Mesodermal cell (in vitro differentiated cells): ENCODE data around the gene ARHGEF1.
"Not testable (repeated sequence)": the region's sequence is repeated elsewhere in the genome, so short reads cannot be mapped to it uniquely, and the experiment has no call there.

ENCODE experiments used
- H3K27ac ChIP-seq: 2 replicates; pipeline ENCODE4 v1.7.0; 2013; ENCODE audit warnings: mild to moderate bottlenecking, low read depth, low read length, moderate library complexity; ENCODE audit not compliant: severe bottlenecking
- H3K36me3 ChIP-seq: 2 replicates; pipeline ENCODE4 v1.7.1; 2013; ENCODE audit warnings: mild to moderate bottlenecking, low read length, moderate library complexity; ENCODE audit not compliant: control insufficient read depth, insufficient read depth
- H3K4me1 ChIP-seq: one replicate; pipeline ENCODE4 v1.7.1; 2013; ENCODE audit warnings: mild to moderate bottlenecking, low read length; ENCODE audit not compliant: insufficient read depth, control insufficient read depth, poor library complexity, severe bottlenecking
- H3K4me3 ChIP-seq: 2 replicates; pipeline ENCODE4 v1.7.0; 2013; ENCODE audit warnings: low read length, control low read depth, mild to moderate bottlenecking; ENCODE audit not compliant: insufficient read depth, poor library complexity, severe bottlenecking; ENCODE audit errors: extremely low read depth
- H3K9me3 ChIP-seq: 2 replicates; pipeline ENCODE4 v1.7.1; 2013; ENCODE audit warnings: mild to moderate bottlenecking, low read length, moderate library complexity; ENCODE audit not compliant: control insufficient read depth
- WGBS, 2 experiments: methylation state at CpG; one replicate each; pipeline ENCODE4 v1.1.5; 2013; ENCODE audit warnings: missing lambda C conversion rate in 2 of 2; ENCODE audit not compliant: insufficient coverage in 2 of 2; 5-methylcytosine and 5-hydroxymethylcytosine counted together

ARHGEF1 gene

GRCh38 chr19:41937525-41938468 lies 54.8 kb downstream of the ARHGEF1 start:
- 47 to 51% methylated on average over 10 to 14 of the region's 22 CpGs for WGBS, 2 experiments
- Histone ChIP-seq H3K9me3 (no peaks in the 10 kb centered on the region), H3K36me3 (no peaks in the 10 kb centered on the region), H3K4me1 (peaks cover 3% of the 10 kb centered on the region), H3K4me3 (no peak overlapping the region), H3K27ac (no peak overlapping the region)

DNA sequence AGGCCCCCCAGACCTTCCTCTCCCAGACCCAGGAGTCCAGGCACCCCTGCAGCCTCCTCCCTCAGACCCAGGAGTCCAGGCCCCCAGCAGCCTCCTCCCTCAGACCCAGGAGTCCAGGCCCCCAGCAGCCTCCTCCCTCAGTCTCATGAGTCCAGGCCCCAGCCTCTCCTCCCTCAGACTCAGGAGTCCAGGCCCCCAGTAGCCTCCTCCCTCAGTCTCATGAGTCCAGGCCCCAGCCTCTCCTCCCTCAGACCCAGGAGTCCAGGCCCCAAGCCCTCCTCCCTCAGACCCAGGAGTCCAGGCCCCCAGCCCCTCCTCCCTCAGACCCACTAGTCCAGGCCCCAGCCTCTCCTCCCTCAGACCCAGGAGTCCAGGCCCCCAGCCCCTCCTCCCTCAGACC lies 56.2 kb downstream of the ARHGEF1 start:
- H3K27ac ChIP-seq, H3K4me1 ChIP-seq, H3K9me3 ChIP-seq, H3K4me3 ChIP-seq, H3K36me3 ChIP-seq: not testable (repeated sequence)

GRCh38 chr19:41939861-41940730 lies 57.1 kb downstream of the ARHGEF1 start:
- no peak overlapping the region for H3K27ac ChIP-seq
- H3K9me3 ChIP-seq = no peaks in the 10 kb centered on the region
- no peaks in the 10 kb centered on the region for H3K36me3 ChIP-seq
- 3% methylated on average over 36 to 42 of the region's 83 CpGs for WGBS, 2 experiments
- H3K4me3 ChIP-seq = peak overlapping the region; percentile 39
- peaks cover 3% of the 10 kb centered on the region for H3K4me1 ChIP-seq

DNA sequence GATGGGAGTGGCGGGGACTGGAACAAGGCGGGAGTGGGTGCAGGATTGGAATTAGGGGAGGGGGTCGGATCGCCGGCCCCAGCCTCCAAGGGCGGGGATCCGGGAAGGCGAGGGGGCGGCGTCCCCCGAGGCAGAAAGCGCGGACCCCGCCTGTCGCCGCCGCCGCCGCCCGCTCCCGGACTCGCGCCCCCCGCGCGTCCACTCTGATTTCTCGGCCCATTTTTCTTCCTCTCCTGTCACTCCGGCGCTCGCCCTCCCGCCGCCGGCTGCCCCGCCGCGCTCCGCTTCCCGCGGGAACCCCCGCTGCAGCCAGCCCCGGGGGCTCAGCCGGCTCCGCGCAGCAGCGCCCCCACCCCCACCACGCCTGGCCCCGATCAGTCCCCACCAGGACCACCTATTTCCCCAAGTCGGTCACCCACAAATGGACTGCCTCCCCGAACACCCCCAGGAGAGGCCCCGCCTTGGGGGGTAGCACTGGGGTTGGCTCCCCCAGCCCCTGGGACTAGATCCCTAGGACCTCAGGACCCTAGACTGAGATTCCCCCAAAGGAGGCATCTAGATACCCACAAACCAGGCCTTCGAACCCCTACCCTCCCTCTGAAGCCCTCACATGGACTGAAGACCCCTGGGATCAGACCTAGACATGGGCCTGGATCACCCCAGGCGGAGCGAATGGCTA lies 57.9 kb downstream of the ARHGEF1 start:
- no peaks in the 10 kb centered on the region for H3K36me3 ChIP-seq
- no peak overlapping the region for H3K27ac ChIP-seq
- no peaks in the 10 kb centered on the region for H3K9me3 ChIP-seq
- H3K4me3 ChIP-seq = peak overlapping the region; percentile 39
- H3K4me1 ChIP-seq = peaks cover 3% of the 10 kb centered on the region
- 12 to 15% methylated on average over 22 to 30 of the region's 53 CpGs for WGBS, 2 experiments

GRCh38 chr19:41941410-41942202 lies 58.6 kb downstream of the ARHGEF1 start:
- Histone ChIP-seq H3K9me3 (no peaks in the 10 kb centered on the region), H3K4me1 (peaks cover 3% of the 10 kb centered on the region), H3K36me3 (no peaks in the 10 kb centered on the region), H3K27ac (no peak overlapping the region), H3K4me3 (no peak overlapping the region)
- WGBS, 2 experiments = 84 to 87% methylated on average over 3 to 4 of the region's 9 CpGs

DNA sequence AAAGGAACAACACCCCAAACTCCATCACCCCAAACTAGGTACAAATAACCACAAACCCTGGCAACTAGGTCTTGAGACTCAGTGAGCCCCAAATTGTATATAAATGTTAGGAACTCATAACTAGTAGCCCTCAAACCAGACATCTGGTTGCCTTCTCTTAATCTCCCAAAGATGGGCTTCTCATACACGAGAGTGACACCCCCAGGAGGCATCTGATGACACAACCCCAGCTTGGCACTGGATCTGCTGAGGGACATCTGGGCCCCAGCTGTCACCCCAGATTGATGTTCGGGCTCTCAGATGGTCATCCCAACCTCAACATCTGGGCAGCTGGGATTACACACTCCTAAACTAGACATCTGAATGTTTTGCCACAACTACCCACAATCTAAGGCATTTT lies 61.4 kb downstream of the ARHGEF1 start:
- WGBS, 2 experiments = 74 to 88% methylated on average over 2 of the region's 2 CpGs
- no peak overlapping the region for H3K27ac ChIP-seq
- H3K4me3 ChIP-seq = no peak overlapping the region
- H3K36me3 ChIP-seq = no peaks in the 10 kb centered on the region
- no peaks in the 10 kb centered on the region for H3K9me3 ChIP-seq
- peaks cover 3% of the 10 kb centered on the region for H3K4me1 ChIP-seq

DNA sequence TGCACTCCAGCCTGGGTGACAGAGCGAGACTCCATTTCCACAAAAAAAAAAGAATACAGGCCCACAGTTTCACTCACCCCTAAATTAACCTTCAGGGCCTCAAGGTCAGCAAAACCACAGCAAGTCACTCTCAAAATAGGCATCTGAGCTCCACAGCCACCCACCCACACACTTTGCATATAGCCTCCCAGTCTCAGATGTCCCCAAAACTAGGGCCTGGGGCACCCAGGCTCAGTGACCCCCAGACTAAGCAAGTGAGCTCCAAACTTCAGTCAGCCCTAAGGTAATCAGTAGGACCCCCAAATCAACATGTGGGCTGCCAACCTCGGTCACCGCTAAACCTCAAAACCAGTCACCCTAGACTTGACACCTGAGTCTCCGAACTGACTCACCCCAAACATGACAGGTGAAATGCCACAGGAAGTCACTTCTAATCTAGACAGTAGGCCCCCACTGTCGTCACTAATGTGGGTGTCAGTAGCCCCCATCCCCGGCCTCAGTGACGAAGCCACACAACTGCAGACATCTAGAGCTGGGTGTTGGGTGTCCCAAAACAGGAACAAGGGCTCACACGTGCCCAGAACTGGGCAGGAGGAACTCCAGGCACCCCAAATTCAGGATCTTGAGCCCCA lies 62.3 kb downstream of the ARHGEF1 start:
- Histone ChIP-seq H3K27ac (no peak overlapping the region), H3K4me1 (peaks cover 3% of the 10 kb centered on the region), H3K36me3 (no peaks in the 10 kb centered on the region), H3K9me3 (no peaks in the 10 kb centered on the region), H3K4me3 (no peak overlapping the region)
- 90 to 94% methylated on average over 5 to 7 of the region's 8 CpGs for WGBS, 2 experiments

- H3K4me3 ChIP-seq = no peak overlapping the region
- 93 to 100% methylated on average over 2 of the region's 3 CpGs for WGBS, 2 experiments
- H3K27ac ChIP-seq = no peak overlapping the region
- no peaks in the 10 kb centered on the region for H3K4me1 ChIP-seq
- H3K9me3 ChIP-seq = no peaks in the 10 kb centered on the region
- H3K36me3 ChIP-seq = no peaks in the 10 kb centered on the region
These were observed 64.1 kb downstream of the ARHGEF1 start for GRCh38 chr19:41947091-41947490.

- Histone ChIP-seq H3K4me3 (no peak overlapping the region), H3K9me3 (no peaks in the 10 kb centered on the region), H3K36me3 (peaks cover 9% of the 10 kb centered on the region), H3K27ac (no peak overlapping the region), H3K4me1 (no peaks in the 10 kb centered on the region)
- WGBS, 2 experiments = 3 to 7% methylated on average over 6 of the region's 12 CpGs
These were observed 68.7 kb downstream of the ARHGEF1 start for GRCh38 chr19:41951686-41952172.
